Activated CD8-positive, alpha-beta memory T cell treated with anti-CD3 and anti-CD28 coated beads, Interleukin-2, amount 50 U/mL, for 4 hours (primary cell): Measurements from ENCODE around the gene GSC2.
A peak's percentile ranks its signal among the peaks of the same experiment; 100 is the strongest.

ENCODE experiments used
- DNase-seq: peaks from one replicate; pipeline ENCODE4 v3.0.0-alpha.2; 2020

GSC2 gene

GRCh38 chr22:19132693-19133400, 17.2 kb downstream of the GSC2 start:
- no peak for DNase-seq

- DNase-seq, result no peak
These were observed 17.9 kb downstream of the GSC2 start for GRCh38 chr22:19132153-19132552.

GRCh38 chr22:19131685-19132015, 18.4 kb downstream of the GSC2 start:
- no peak for DNase-seq

DNA sequence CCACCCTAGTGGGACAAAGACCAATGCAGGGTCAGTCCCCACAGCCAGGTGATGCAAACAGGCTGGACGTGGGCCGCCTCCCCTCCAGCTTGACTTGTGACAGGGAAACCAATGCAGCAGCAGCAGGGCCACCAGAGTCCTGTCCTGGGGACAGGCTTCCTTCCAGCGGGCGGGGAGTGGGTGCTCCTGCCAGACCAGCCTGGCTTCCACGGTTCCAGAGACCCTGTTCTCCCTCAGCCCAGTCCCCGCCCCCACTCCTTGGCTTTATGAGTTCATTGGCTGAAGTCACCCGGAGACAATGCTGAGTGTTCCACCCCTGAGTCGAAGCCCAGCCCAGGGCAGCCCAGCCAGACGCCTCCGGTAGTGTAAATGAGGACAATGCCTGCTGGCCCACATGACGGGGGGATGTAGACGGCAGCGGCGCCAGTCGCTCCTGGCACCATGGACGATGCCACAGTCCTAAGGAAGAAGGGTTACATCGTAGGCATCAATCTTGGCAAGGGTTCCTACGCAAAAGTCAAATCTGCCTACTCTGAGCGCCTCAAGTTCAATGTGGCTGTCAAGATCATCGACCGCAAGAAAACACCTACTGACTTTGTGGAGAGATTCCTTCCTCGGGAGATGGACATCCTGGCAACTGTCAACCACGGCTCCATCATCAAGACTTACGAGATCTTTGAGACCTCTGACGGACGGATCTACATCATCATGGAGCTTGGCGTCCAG, 19.0 kb downstream of the GSC2 start, which contains the start of gene TSSK2:
TSSK2 (plus strand) TSS at position 350 of the 726 bp plus-strand sequence; CDS start at position 442, 92 bp downstream.
- no peak for DNase-seq

GRCh38 chr22:19129871-19130270, 20.2 kb downstream of the GSC2 start:
- no peak for DNase-seq

DNA sequence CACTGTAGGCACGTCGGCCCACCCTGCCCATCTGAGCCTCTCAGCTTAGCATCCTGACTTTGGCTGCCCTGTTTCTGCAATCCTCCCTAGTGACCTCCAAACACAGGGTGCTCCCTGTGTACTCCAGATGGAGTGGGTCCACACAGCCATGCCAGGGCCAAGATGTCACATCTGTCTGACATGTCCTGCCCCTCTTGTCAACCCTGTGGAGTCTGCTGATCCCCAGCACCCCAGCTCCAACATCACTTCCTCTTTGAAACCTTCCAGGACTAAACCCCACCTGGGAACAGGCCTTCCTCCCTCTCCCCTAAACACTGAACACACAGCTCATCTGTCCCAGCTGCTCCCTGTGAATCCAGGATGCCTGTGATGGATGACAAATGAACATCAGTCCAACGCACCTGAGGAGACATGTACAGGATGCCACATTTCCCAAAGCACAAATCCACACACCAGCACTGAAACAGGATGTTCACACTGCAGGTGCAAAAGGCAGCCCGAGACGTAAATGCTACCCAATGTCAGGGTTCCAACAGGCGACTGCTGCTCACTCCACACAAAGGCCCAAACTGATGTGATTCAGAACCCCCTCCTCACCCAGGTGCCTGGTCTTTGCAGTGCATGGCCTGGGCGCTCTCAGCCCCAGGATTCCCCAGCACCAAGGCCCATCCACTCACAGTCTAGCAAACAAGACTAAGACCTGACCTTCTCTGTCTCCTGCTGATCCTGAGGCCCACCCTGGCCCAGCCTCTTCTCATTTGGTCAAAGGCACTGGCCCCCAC, 21.0 kb downstream of the GSC2 start:
- DNase-seq, result no peak

DNA sequence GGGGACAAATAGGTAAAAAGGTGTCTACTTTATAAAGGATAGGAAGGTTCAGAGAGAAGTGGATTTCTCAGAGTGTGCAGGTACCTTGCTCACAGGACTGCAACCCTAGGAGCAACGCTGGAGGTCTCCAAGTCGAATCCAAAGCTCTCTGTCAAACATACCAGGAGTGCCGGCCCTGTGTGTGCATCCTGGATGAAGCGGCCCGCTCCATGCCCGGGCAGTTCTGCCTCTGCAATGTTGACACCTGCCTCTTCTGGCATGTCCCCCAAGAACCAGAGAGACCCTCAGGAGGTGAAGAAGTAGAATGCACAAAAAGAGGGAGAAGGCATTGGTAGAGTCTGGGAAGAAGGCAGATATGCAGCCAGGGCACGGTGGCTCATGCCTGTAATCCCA, 22.1 kb downstream of the GSC2 start:
- DNase-seq, result no peak

- DNase-seq, result no peak
These were observed 22.6 kb downstream of the GSC2 start for GRCh38 chr22:19127329-19128008.

DNA sequence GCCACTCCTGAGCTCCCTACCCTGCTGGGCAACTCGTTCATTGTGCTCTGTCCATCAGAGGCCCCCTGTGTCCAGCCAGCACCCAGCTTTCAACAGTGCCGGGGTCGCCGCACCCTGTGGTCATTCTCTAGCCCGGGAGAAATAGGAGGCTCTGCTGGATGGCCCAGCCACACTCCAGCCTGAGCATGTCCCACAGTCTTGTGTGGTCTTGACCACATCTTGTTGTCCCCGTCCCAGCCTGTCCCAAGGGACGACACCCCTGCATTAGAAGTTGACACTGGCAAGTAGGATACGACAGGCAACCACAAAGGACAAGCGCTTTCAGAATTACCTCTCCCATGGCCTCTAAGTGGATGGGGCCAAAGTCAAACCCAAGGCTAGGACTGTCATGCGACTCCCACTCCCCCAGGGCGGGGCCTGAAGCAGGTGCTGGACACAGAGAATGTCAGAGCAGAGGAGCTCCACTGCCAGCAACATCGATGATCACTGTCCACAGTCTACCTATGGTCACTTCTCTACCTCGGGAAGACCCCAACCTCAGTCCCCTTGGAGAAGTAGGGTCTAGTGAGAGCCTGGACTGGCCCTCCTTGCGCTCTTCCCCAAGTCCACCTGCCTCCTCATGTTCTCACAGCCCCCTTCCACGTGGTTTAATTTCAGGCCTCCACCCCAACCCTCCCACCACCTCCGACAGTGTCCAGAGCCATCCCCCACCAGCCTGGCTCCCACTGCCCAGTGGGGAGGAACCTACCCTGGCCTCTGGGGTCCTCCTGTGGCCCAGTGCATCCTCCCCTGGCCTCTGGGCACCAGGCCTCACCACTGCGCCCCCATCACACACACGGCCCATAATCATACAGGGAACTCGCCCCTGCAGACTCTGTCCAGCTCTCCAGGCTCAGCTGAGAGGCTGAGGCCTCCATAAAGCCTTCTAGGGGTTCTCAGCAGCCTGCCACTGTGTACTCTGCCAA, 23.5 kb downstream of the GSC2 start:
- DNase-seq, result no peak

GRCh38 chr22:19125474-19126308, 24.4 kb downstream of the GSC2 start:
- no peak for DNase-seq

DNA sequence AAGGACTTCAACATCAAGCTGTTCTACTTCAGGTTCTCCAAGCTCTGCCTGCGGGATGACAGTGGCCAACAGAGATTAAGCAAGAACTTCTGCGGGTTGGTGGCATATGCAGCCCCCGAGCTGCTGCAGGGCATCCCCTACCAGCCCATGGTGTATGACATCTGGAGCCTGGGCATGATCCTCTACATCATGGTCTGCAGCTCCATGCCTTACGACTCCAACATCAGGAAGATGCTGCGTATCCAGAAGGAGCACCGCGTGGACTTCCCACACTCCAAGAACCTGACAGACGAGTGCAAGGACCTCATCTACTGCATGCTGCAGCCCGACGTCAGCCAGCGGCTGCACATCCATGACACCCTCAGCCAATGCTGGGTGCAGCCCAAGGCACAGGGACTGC, 25.1 kb downstream of the GSC2 start:
- no peak for DNase-seq

GRCh38 chr22:19124377-19124776, 25.7 kb downstream of the GSC2 start:
- no peak for DNase-seq

GRCh38 chr22:19123936-19124335, 26.2 kb downstream of the GSC2 start:
- DNase-seq, result no peak

- DNase-seq, result no peak
These were observed 27.2 kb downstream of the GSC2 start for GRCh38 chr22:19122752-19123492.

GRCh38 chr22:19122143-19122751, 27.8 kb downstream of the GSC2 start, which contains the start of gene DGCR2:
DGCR2 (minus strand) TSS chr22:19122412; CDS start chr22:19122206, 206 bp downstream.
- peak; percentile 96 for DNase-seq

GRCh38 chr22:19121631-19122142, 28.4 kb downstream of the GSC2 start:
- no peak for DNase-seq

GRCh38 chr22:19120829-19121630, 29.1 kb downstream of the GSC2 start:
- peak; percentile 40 for DNase-seq

- DNase-seq, result no peak
These were observed 30.1 kb downstream of the GSC2 start for GRCh38 chr22:19119949-19120348.
